ENCODE measurements around the gene THNSL1.

- TF ChIP-seq, protein P1, sequence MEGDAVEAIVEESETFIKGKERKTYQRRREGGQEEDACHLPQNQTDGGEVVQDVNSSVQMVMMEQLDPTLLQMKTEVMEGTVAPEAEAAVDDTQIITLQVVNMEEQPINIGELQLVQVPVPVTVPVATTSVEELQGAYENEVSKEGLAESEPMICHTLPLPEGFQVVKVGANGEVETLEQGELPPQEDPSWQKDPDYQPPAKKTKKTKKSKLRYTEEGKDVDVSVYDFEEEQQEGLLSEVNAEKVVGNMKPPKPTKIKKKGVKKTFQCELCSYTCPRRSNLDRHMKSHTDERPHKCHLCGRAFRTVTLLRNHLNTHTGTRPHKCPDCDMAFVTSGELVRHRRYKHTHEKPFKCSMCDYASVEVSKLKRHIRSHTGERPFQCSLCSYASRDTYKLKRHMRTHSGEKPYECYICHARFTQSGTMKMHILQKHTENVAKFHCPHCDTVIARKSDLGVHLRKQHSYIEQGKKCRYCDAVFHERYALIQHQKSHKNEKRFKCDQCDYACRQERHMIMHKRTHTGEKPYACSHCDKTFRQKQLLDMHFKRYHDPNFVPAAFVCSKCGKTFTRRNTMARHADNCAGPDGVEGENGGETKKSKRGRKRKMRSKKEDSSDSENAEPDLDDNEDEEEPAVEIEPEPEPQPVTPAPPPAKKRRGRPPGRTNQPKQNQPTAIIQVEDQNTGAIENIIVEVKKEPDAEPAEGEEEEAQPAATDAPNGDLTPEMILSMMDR (IDR thresholded peaks at IDR 0.05; ENCODE audit: low read depth, low read length, poor library complexity, severe bottlenecking): no peak
- no peak for TF ChIP-seq EZH2phosphoT487 (IDR thresholded peaks at IDR 0.05; ENCODE audit: borderline replicate concordance, low read length)
Measured at GRCh38 chr10:24969841-24970281, 46.6 kb upstream of the THNSL1 start.

Measured in DOHH2 (cell line).